Vagina (tissue), 2 donors: ENCODE results near the gene PHLDA3.

ENCODE experiments used
- CTCF ChIP-seq, 3 experiments: fragments of 450-650 bp in 2 of 3; fragments of 200-600 bp in 1 of 3; sonication (generic) in 1 of 3; IDR thresholded peaks; one replicate each; pipeline ENCODE4 v1.5.1; 2017 to 2019; ENCODE audit warnings: antibody characterized with exemption in 3 of 3, mild to moderate bottlenecking in 2 of 3, moderate library complexity in 2 of 3
- POLR2AphosphoS5 ChIP-seq, 2 donors: sonication (generic); formaldehyde crosslinking; IDR thresholded peaks; one replicate each; pipeline ENCODE4 v1.9.0; 2017; ENCODE audit warnings: antibody characterized with exemption in 2 of 2, mild to moderate bottlenecking in 2 of 2, low read depth in 1 of 2; ENCODE audit not compliant: insufficient read depth in 1 of 2

- TF ChIP-seq CTCF (IDR thresholded peaks at IDR 0.05) (no peak), POLR2AphosphoS5 (IDR thresholded peaks at IDR 0.05; ENCODE audit: insufficient read depth in 1 of 2, low read depth in 1 of 2) (no peak)
Observed at GRCh38 chr1:201436969-201437368, 32.0 kb downstream of the PHLDA3 start.
